Right cardiac atrium (tissue), 5 donors: ENCODE results near the gene GADD45GIP1. TPM values are rescaled to one million over a fixed set of nuclear protein-coding genes. Genes with fewer than 3 reads are reported as not detected.
"Not testable (repeated sequence)": the region's sequence is repeated elsewhere in the genome, so short reads cannot be mapped to it uniquely, and the experiment has no call there.

Source experiments
- ATAC-seq, 2 donors: fragments of 200-7000 bp; cut with Tn5 transposase; one replicate each; pipeline versions ENCODE4 v1.8.0 to v1.9.1; 2020; ENCODE audit warnings: moderate library complexity in 2 of 2, mild to moderate bottlenecking in 1 of 2
- DNase-seq, 3 donors: peaks; one replicate each; pipeline ENCODE4 v3.0.0-alpha.2; 2020
- H3K27ac ChIP-seq: one replicate; pipeline ENCODE4 v1.5.1; 2013; ENCODE audit warnings: mild to moderate bottlenecking, low read length, control low read depth, moderate library complexity
- H3K27me3 ChIP-seq: one replicate; pipeline ENCODE4 v1.6.1; 2013; ENCODE audit not compliant: control insufficient read depth, insufficient read depth
- H3K4me1 ChIP-seq: one replicate; pipeline ENCODE4 v1.6.1; 2013; ENCODE audit warnings: low read length; ENCODE audit not compliant: control insufficient read depth, insufficient read depth
- H3K4me3 ChIP-seq: one replicate; pipeline ENCODE4 v1.5.1; 2013; ENCODE audit warnings: low read length, control low read depth
- H3K9me3 ChIP-seq: one replicate; pipeline ENCODE4 v1.6.1; 2013; ENCODE audit warnings: low read length; ENCODE audit not compliant: control insufficient read depth
- WGBS: extraction: QIAGEN DNeasy Blood & Tissue Kit; methylation state at CpG from one replicate; pipeline ENCODE4 v1.1.7; 2013; 5-methylcytosine and 5-hydroxymethylcytosine counted together
- intact Hi-C, 4 donors: fragments of 100-400 bp; cut with DNase I; formaldehyde crosslinking; loops; one replicate each; pipeline versions ENCODE4 v1.11.0 to v1.14.0; 2022 to 2023
- polyA plus RNA-seq: library from polyadenylated mRNA; stranded (reverse); fragments of 200-250 nt; gene quantifications from one replicate; pipeline ENCODE4 v1.2.3, GENCODE V29; 2013
- total RNA-seq, 4 donors: library from RNA; stranded (reverse); fragmentation: NEBNext Ultra II Directional; extraction: Animal tissue kit (Norgen Biotek cat#: 25700); gene quantifications; one replicate each; pipeline ENCODE4 v1.2.1, GENCODE V29; 2021
- donor health status: healthy with polysubstance abuse.
- donor health status: DM: no; HTN: yes; CAD: no.
- donor health status: DM: no; HTN: no; CAD: no.
- donor health status: DM: no; HTN: yes; CAD: no; lungs with severe emphysema.
- donor health status: DM: yes; HTN: yes; CAD: no.

The GADD45GIP1 gene
- total and polyA plus RNA-seq, 5 donors = 24.3 to 64.5 (median 32.1) TPM

DNA sequence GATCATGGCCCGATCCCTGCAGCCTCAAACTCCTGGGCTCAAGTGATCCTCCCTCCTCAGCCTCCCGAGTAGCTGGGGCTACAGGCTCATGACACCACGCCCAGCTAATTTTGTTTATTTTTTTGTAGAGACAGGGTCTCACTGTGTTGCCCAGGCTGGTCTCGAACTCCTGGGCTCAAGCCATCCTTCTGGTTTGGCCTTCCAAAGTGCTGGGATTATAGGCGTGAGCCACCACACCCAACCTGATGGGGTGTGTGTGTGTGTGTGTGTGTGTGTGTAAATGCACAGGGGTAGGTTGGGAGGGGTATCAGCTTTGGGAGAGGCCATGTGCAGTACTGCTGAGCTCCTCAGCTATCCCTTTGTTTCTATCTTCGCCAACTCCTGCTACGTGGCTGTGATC, 19.1 kb upstream of the GADD45GIP1 start:
- not testable (repeated sequence) for H3K27me3 ChIP-seq, H3K27ac ChIP-seq, H3K4me3 ChIP-seq, H3K9me3 ChIP-seq, H3K4me1 ChIP-seq, ATAC-seq
- DNase-seq = peak in 1 of 3 donors; percentile 10
- WGBS = 83% methylated on average over 7 of the region's 7 CpGs
- intact Hi-C loops = loop anchor here in 3 of 4 donors (5.0 to 10.0 kb wide), 5 partner anchors 286 to 616 kb away; no protein-coding TSS in a partner anchor

DNA sequence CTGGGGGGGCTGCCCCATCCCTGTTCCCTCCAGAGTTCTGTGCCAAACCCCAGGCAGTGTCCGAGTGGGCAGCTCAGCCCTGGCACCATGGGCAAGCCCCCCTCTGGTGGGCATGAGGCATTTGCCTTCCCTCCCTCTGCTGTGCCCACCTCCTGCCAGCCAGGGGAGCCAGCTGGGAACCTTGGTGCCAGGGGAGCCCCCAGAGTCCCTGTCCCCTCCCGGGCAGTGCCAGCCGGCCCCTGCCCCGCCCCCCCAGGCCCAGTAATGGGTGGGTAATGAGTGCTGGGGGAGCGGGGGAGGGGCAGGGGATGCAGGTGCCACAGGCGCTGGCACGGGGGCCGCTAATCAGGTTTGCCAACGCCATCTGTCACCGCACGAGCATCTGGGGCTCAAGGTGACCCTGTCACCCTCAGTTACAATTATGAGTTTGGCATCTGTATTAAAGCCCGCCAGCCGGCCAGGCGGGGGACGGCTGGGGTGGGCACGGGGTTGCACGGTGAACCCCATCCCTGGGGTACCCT, 18.3 kb upstream of the GADD45GIP1 start:
- Histone ChIP-seq H3K9me3 (no peaks in the 10 kb centered on the region), H3K27me3 (no peaks in the 10 kb centered on the region), H3K27ac (no peak overlapping the region), H3K4me3 (no peak overlapping the region), H3K4me1 (no peaks in the 10 kb centered on the region)
- peak in 2 of 3 donors; percentile 57 to 64 for DNase-seq
- intact Hi-C loops = loop anchor here in 3 of 4 donors (5.0 to 10.0 kb wide), 5 partner anchors 287 to 617 kb away; no protein-coding TSS in a partner anchor
- no peak for ATAC-seq
- 70% methylated on average over 17 of the region's 17 CpGs for WGBS

DNA sequence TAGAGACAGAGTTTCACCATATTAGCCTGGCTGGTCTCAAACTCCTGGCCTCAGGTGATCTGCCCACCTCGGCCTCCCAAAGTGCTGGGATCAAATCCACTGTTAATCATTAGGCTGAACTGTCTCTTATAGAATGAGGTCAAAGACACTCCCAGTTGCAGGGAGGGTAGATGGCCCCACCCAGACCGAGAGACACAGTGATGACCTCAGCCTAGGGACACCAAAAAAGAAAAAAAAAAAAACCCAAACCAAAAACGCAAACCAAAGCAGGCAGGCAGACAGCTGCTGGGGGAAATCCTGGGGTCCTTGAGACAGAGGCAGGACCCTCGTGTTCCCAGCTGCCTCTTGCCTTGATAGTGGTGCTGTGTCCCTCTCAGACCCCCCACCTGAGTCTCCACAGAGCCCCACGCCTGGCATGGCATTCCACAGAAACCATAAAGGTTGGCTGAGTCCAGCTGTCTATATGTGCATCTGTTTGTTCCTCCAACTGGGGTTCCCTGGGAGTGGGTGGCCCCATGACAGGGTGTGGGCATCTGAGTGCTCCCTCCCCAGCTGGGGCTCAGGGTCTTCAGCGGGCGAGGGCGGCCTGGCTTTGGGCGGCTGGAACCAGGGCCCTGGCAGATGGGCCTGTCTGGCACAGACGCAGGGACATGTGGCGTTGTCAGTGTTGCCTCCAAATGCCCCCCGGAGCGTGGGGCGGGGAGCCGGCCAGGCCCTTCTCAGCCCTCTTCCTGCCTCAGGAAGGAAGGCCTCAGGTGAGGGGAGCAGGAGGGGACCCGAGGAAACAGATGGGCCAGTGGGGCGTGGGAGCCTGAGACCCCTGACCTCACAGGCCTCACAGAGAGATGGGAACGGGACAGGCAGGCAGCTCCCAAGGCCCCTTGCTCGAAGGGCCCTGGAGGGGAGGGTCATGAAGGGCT, 17.5 kb upstream of the GADD45GIP1 start:
- no peak for ATAC-seq
- intact Hi-C loops = loop anchor here in 3 of 4 donors (5.0 to 10.0 kb wide), 5 partner anchors 288 to 618 kb away; no protein-coding TSS in a partner anchor
- H3K27me3 ChIP-seq = no peaks in the 10 kb centered on the region
- peak in 2 of 3 donors; percentile 34 to 57 for DNase-seq
- H3K9me3 ChIP-seq = no peaks in the 10 kb centered on the region
- 69% methylated on average over 19 of the region's 19 CpGs for WGBS
- H3K4me1 ChIP-seq = no peaks in the 10 kb centered on the region
- no peak overlapping the region for H3K27ac ChIP-seq
- H3K4me3 ChIP-seq = no peak overlapping the region

DNA sequence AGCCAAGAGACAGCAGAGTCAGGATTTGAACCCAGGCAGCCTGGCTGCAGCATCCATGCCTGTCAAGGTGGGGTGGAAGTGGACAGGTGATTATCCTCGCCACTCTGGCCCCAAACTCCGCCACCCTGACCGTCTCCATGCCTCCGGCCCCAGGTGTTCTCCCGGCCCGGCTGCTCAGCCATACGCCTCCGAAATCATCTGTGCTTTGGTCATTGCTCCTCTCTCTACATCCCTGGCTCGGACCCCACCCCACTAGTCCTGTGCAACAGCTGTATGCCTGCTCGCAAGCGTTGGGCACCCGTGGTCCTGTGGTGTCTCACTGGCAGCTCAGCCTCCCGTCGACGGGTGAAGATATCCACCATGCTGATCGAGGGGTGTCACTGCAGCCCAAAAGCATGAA, 16.2 kb upstream of the GADD45GIP1 start:
- DNase-seq = peak in 1 of 3 donors; percentile 33
- Histone ChIP-seq H3K27ac (no peak overlapping the region), H3K4me3 (no peak overlapping the region), H3K9me3 (no peaks in the 10 kb centered on the region), H3K4me1 (no peaks in the 10 kb centered on the region), H3K27me3 (no peaks in the 10 kb centered on the region)
- intact Hi-C loops = loop anchor here in 2 of 4 donors (10.0 kb wide), 3 partner anchors 292 to 612 kb away; no protein-coding TSS in a partner anchor
- ATAC-seq = no peak
- 77% methylated on average over 16 of the region's 16 CpGs for WGBS

DNA sequence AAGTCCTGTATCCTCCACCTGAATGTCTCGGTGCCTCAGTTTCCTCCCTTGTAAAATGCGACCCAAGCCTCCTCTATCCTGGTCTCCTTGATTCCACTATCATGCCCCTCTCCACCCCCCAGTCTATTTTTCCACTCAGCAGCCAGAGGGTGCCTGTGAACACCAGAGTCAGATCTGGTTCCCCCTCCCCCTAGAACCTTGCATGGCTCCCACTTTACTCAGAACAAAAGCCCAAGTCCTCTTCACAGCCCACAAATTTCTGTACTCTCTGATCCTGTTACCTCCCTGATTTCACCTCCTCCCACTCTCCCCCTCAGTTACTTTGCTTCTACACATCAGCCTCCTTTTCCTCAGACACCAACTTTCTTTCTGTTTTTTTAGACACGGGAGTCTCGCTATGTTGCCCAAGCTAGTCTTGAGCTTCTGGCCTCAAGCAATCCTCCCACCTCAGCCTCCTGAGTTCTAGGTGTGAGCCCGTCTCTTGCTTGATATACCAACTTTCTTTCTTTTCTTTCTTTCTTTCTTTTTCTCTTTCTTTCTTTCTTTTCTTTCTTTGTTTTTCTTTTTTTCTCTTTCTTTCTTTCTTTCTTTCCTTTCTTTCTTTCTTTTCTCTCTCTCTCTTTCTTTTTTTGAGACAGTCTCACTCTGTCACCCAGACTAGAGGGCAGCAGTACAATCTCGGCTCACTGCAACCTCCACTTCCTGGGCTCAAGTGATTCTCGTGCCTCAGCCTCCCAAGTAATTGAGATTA, 13.2 kb upstream of the GADD45GIP1 start:
- DNase-seq = no peak
- no peaks in the 10 kb centered on the region for H3K9me3 ChIP-seq
- whole genome bisulfite sequencing = 83% methylated on average over 7 of the region's 7 CpGs
- intact Hi-C loops = loop anchor here in 2 of 4 donors (10.0 kb wide), 3 partner anchors 295 to 615 kb away; no protein-coding TSS in a partner anchor
- no peak overlapping the region for H3K4me3 ChIP-seq
- H3K27ac ChIP-seq = peak overlapping the region; percentile 44
- ATAC-seq = no peak
- H3K27me3 ChIP-seq = no peaks in the 10 kb centered on the region
- no peaks in the 10 kb centered on the region for H3K4me1 ChIP-seq

DNA sequence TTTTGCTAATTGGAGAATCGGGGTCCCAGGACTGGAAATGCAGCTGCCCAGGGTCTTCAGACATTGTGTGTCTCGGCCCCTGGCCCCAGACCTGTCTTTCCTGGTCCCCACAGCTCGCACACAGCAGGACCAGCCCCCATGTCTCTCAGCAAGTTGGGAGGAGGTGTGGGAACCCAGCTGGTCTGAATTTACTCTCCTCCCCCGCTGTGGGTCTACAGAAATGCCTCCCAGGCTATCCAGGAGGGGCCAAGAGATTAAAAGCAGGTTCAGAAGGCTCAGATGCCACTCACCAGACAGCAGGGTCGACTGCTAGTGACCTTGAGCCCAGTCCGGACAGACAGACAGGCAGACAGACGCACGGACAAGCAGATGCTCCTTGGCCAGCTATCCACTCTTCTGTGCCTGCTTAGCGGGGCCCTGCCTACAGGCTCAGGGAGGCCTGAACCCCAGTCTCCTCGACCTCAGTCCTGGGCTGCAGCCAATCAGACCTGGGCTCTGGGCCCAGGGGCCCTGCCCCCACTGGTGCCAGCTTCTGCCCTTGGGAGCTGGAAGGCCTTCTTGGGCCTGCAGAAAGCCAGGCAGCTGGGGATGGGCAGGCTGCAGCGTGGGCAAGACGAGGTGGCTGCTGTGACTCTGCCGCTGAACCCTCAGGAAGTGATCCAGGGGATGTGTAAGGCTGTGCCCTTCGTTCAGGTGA, 12.4 kb upstream of the GADD45GIP1 start, which contains the start of gene DAND5:
Gene DAND5, plus strand, starts transcription at position 285 of the 697 bp plus-strand sequence. Its CDS starts 85 bp downstream, at position 370.
- Histone ChIP-seq H3K4me1 (no peaks in the 10 kb centered on the region), H3K4me3 (no peak within 1 kb of the TSS), H3K27ac (peak within 1 kb of the TSS; percentile 44), H3K27me3 (no peaks in the 10 kb centered on the region), H3K9me3 (no peaks in the 10 kb centered on the region)
- 42% methylated on average over 14 of the region's 14 CpGs for WGBS
- intact Hi-C loops = loop anchor here in 1 of 4 donors (10.0 kb wide), 1 partner anchor 85 kb away; the partner anchor contains the start of genes DNASE2 and KLF1
- peak; percentile 53 to 89 (median 67) for DNase-seq
- peak; percentile 41 to 66 for ATAC-seq

DNA sequence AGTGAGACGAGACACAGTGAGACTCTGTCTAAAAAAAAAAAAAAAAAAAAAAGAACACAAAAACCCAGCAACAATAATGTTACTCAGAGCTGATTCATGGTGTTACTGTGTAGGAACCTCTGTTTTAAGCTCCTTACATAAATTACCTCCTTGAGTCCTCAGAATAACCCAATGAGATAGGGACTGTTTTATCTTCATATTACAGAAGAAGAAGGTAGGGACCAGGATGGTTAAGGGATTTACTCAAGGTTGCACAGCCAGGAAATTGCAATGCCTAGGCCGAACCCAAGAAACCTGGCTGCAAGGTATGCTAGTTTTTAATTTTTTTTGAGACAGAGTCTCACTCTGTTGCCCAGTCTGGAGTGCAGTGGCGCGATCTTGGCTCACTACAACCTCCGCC, 10.9 kb upstream of the GADD45GIP1 start:
- no peak for DNase-seq
- no peaks in the 10 kb centered on the region for H3K9me3 ChIP-seq
- no peak overlapping the region for H3K4me3 ChIP-seq
- H3K27me3 ChIP-seq = no peaks in the 10 kb centered on the region
- intact Hi-C loops = loop anchor here in 1 of 4 donors (10.0 kb wide), 1 partner anchor 83 kb away; the partner anchor contains the start of genes DNASE2 and KLF1
- 95% methylated on average over 5 of the region's 5 CpGs for WGBS
- H3K4me1 ChIP-seq = no peaks in the 10 kb centered on the region
- H3K27ac ChIP-seq = no peak overlapping the region
- ATAC-seq = no peak

DNA sequence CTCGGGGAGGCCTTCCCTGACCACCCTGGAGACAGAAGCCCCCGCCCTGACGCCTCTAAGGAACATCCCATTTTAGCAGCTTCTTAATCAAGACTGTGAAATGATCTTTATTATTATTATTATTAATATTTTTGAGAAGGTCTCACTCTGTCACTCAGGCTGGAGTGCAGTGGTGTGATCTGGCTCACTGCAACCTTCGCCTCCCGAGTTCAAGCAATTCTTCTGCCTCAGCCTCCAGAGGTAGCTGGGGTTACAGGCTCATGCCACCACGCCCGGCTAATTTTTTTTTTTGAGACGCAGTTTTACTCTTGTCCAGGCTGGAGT, 8.8 kb upstream of the GADD45GIP1 start:
- no peaks in the 10 kb centered on the region for H3K9me3 ChIP-seq
- DNase-seq (no peak), ATAC-seq (no peak)
- intact Hi-C loops = loop anchor here in 1 of 4 donors (10.0 kb wide), 1 partner anchor 81 kb away; the partner anchor contains the start of genes DNASE2 and KLF1
- H3K27me3 ChIP-seq = no peaks in the 10 kb centered on the region
- H3K4me1 ChIP-seq = no peaks in the 10 kb centered on the region
- no peak overlapping the region for H3K27ac ChIP-seq
- no peak overlapping the region for H3K4me3 ChIP-seq
- WGBS = 50% methylated on average over 8 of the region's 8 CpGs

DNA sequence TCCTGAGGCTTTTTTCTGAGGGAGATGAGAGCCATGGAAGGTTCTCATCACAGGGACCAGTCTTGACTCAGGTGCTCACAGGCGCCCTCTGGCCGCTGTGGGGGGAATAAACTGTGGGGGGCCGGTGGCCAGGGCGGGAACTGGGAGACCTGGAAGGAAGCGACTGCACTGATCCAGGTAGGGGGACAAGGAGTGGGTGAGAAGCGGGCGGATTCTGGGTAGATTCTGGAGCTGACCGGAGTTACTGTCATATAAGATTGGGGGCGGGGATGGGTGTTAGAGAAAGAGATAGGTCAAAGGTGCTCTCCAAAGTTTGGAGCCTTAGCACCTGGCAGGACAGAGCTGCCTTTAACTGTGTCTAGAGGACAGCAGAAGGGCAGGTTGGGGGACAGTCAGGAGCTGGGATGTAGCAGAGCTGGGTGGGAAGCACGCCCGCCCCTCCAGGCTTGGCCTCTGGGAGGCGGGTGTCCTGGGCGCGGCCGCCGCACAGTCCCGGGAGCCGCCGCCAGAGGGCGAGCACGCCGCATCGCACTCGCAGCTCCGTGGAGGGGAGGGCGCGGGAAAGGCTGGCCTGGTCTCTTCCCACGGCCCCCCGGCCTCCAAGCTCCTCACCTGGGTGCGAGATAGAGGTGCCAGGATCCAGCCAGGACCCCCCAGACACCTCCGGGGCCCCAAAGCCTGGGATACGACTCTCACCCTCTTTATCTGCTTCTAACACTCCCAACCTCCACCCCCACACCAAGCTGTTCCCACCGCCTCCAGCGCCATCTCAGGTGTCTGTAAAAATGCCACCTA, 8.2 kb upstream of the GADD45GIP1 start:
- DNase-seq (peak; percentile 82 to 93 (median 93)), ATAC-seq (peak; percentile 92 to 94)
- Histone ChIP-seq H3K27ac (peak overlapping the region; percentile 13), H3K27me3 (no peaks in the 10 kb centered on the region), H3K4me1 (no peaks in the 10 kb centered on the region), H3K4me3 (peak overlapping the region; percentile 63), H3K9me3 (no peaks in the 10 kb centered on the region)
- intact Hi-C loops = loop anchor here in 1 of 4 donors (10.0 kb wide), 1 partner anchor 80 kb away; the partner anchor contains the start of genes DNASE2 and KLF1
- WGBS = 1% methylated on average over 34 of the region's 34 CpGs
